Neural cell (in vitro differentiated cells): ENCODE data around the gene ADGB. TPM values are rescaled to one million over a fixed set of nuclear protein-coding genes. Genes with fewer than 3 reads are reported as not detected.

Experiments used
- H2AFZ ChIP-seq: fragments of 200-600, 300-800 bp; sonication (generic), shearing (Covaris generic); 2 replicates; pipeline ENCODE4 v1.6.0; 2014; ENCODE audit warnings: low read depth, mild to moderate bottlenecking, antibody characterized with exemption, low read length, moderate library complexity
- H3F3A ChIP-seq: fragments of 200-600 bp; shearing (Covaris generic); 2 replicates; pipeline ENCODE4 v1.6.1; 2016; ENCODE audit warnings: mild to moderate bottlenecking, moderate library complexity, mixed read lengths, antibody characterized with exemption, low read length; ENCODE audit not compliant: insufficient read depth, poor library complexity, severe bottlenecking
- H3K27ac ChIP-seq: fragments of 200-600, 300-800 bp; sonication (generic), shearing (Covaris generic); 2 replicates; pipeline ENCODE4 v1.5.1; 2014; ENCODE audit warnings: mild to moderate bottlenecking, low read length, moderate library complexity
- H3K27me3 ChIP-seq: fragments of 300-800, 200-600 bp; sonication (generic), shearing (Covaris generic); 2 replicates; pipeline ENCODE4 v1.6.0; 2014; ENCODE audit warnings: mild to moderate bottlenecking, low read depth, low read length, moderate library complexity; ENCODE audit not compliant: insufficient read depth
- H3K36me3 ChIP-seq: fragments of 300-800, 200-600 bp; sonication (generic), shearing (Covaris generic); 2 replicates; pipeline ENCODE4 v1.5.1; 2014; ENCODE audit warnings: mild to moderate bottlenecking, antibody characterized with exemption, low read length, moderate library complexity; ENCODE audit not compliant: insufficient read depth
- H3K4me2 ChIP-seq: fragments of 300-800, 200-600 bp; sonication (generic), shearing (Covaris generic); 2 replicates; pipeline ENCODE4 v1.6.0; 2014; ENCODE audit warnings: mild to moderate bottlenecking, low read length
- H3K4me3 ChIP-seq: fragments of 300-800, 200-600 bp; sonication (generic), shearing (Covaris generic); 2 replicates; pipeline ENCODE4 v1.5.1; 2014; ENCODE audit warnings: mild to moderate bottlenecking, low read length, moderate library complexity
- H3K79me2 ChIP-seq: fragments of 200-600 bp; shearing (Covaris generic); replicated peaks from 2 replicates; pipeline ENCODE4 v1.6.0; 2014; ENCODE audit warnings: mild to moderate bottlenecking, low read length, moderate library complexity; ENCODE audit not compliant: insufficient read depth
- H3K9ac ChIP-seq: fragments of 300-800, 200-600 bp; sonication (generic), shearing (Covaris generic); 2 replicates; pipeline ENCODE4 v1.6.1; 2016; ENCODE audit warnings: mild to moderate bottlenecking, low read length, mixed read lengths
- H3K9me2 ChIP-seq: fragments of 200-600 bp; shearing (Covaris generic); 2 replicates; pipeline ENCODE4 v1.6.1; 2016; ENCODE audit warnings: mild to moderate bottlenecking, low read length, mixed read lengths; ENCODE audit not compliant: insufficient read depth
- H3K9me3 ChIP-seq: fragments of 200-600, 300-800 bp; sonication (generic), shearing (Covaris generic); 2 replicates; pipeline ENCODE4 v1.6.1; 2016; ENCODE audit warnings: mild to moderate bottlenecking, mixed run types, low read length, moderate library complexity, mixed read lengths
- H4K20me1 ChIP-seq: fragments of 200-600 bp; shearing (Covaris generic); 2 replicates; pipeline ENCODE4 v1.6.1; 2016; ENCODE audit warnings: mild to moderate bottlenecking, mixed run types; ENCODE audit not compliant: insufficient read depth
- EP300 ChIP-seq: fragments of 450-650 bp; conservative IDR thresholded peaks from 2 replicates; pipeline ENCODE4 v1.6.1; 2014; ENCODE audit warnings: antibody characterized with exemption, mild to moderate bottlenecking, moderate library complexity; ENCODE audit not compliant: poor library complexity, severe bottlenecking
- EZH2 ChIP-seq: fragments of 200-600, 300-800 bp; shearing (Covaris generic), sonication (generic); IDR thresholded peaks from 2 replicates; pipeline ENCODE4 v1.6.1; 2014; ENCODE audit warnings: antibody characterized with exemption, low read length, borderline replicate concordance, mild to moderate bottlenecking; ENCODE audit not compliant: insufficient read depth, poor library complexity, severe bottlenecking
- MXI1 ChIP-seq: fragments of 450-650 bp; conservative IDR thresholded peaks from 2 replicates; pipeline ENCODE4 v1.6.1; 2014; ENCODE audit warnings: antibody characterized with exemption, mild to moderate bottlenecking; ENCODE audit not compliant: poor library complexity, severe bottlenecking
- POLR2AphosphoS5 ChIP-seq: IDR thresholded peaks from 2 replicates; pipeline ENCODE4 v1.6.1; 2012
- RAD21 ChIP-seq: fragments of 450-650 bp; conservative IDR thresholded peaks from 2 replicates; pipeline ENCODE4 v1.6.1; 2014; ENCODE audit warnings: antibody characterized with exemption, mild to moderate bottlenecking, moderate library complexity
- SMC3 ChIP-seq: fragments of 450-650 bp; conservative IDR thresholded peaks from 2 replicates; pipeline ENCODE4 v1.6.1; 2014; ENCODE audit warnings: antibody characterized with exemption, mild to moderate bottlenecking, moderate library complexity; ENCODE audit not compliant: poor library complexity
- TAF1 ChIP-seq: IDR thresholded peaks from 2 replicates; pipeline ENCODE4 v1.6.1; 2012; ENCODE audit warnings: low read depth
- polyA plus RNA-seq: library from polyadenylated mRNA; depleted of rRNA; stranded (reverse); fragments of >200 nt; gene quantifications from 2 replicates; pipeline ENCODE4 v1.2.3, GENCODE V29; 2014
- TF ChIP-seq, protein P1 (sequence below): IDR thresholded peaks from 2 replicates; pipeline ENCODE4 v1.6.1; 2012; ENCODE audit warnings: borderline replicate concordance
- TF ChIP-seq, protein P2 (sequence below): fragments of 450-650 bp; IDR thresholded peaks from 2 replicates; pipeline ENCODE4 v1.5.1; 2014; ENCODE audit warnings: antibody characterized with exemption, mild to moderate bottlenecking, moderate library complexity; ENCODE audit not compliant: poor library complexity, severe bottlenecking

Gene ADGB
- polyA plus RNA-seq, 1 donor from 2014 or later, result not detected

- TF ChIP-seq EP300 (no peak), EZH2 (no peak)
- TF ChIP-seq, protein P1, sequence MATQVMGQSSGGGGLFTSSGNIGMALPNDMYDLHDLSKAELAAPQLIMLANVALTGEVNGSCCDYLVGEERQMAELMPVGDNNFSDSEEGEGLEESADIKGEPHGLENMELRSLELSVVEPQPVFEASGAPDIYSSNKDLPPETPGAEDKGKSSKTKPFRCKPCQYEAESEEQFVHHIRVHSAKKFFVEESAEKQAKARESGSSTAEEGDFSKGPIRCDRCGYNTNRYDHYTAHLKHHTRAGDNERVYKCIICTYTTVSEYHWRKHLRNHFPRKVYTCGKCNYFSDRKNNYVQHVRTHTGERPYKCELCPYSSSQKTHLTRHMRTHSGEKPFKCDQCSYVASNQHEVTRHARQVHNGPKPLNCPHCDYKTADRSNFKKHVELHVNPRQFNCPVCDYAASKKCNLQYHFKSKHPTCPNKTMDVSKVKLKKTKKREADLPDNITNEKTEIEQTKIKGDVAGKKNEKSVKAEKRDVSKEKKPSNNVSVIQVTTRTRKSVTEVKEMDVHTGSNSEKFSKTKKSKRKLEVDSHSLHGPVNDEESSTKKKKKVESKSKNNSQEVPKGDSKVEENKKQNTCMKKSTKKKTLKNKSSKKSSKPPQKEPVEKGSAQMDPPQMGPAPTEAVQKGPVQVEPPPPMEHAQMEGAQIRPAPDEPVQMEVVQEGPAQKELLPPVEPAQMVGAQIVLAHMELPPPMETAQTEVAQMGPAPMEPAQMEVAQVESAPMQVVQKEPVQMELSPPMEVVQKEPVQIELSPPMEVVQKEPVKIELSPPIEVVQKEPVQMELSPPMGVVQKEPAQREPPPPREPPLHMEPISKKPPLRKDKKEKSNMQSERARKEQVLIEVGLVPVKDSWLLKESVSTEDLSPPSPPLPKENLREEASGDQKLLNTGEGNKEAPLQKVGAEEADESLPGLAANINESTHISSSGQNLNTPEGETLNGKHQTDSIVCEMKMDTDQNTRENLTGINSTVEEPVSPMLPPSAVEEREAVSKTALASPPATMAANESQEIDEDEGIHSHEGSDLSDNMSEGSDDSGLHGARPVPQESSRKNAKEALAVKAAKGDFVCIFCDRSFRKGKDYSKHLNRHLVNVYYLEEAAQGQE, result no peak
- Histone ChIP-seq H4K20me1 (no peaks in the 10 kb centered on the region), H2AFZ (no peak overlapping the region), H3K27ac (no peak overlapping the region), H3K27me3 (no peaks in the 10 kb centered on the region), H3K9ac (no peak overlapping the region), H3F3A (no peaks in the 10 kb centered on the region), H3K9me3 (no peaks in the 10 kb centered on the region), H3K79me2 (no peaks in the 10 kb centered on the region), H3K4me2 (no peak overlapping the region), H3K36me3 (no peaks in the 10 kb centered on the region), H3K9me2 (no peaks in the 10 kb centered on the region), H3K4me3 (no peak overlapping the region)
Measured at GRCh38 chr6:146673069-146673468, 74.3 kb downstream of the ADGB start.

- Histone ChIP-seq H3F3A (no peaks in the 10 kb centered on the region), H3K4me3 (no peak overlapping the region), H3K27me3 (no peaks in the 10 kb centered on the region), H2AFZ (no peak overlapping the region), H3K9ac (no peak overlapping the region), H3K9me2 (no peaks in the 10 kb centered on the region), H3K36me3 (no peaks in the 10 kb centered on the region), H3K79me2 (no peaks in the 10 kb centered on the region), H4K20me1 (no peaks in the 10 kb centered on the region), H3K27ac (no peak overlapping the region), H3K4me2 (no peak overlapping the region), H3K9me3 (no peaks in the 10 kb centered on the region)
- TF ChIP-seq, protein P2, sequence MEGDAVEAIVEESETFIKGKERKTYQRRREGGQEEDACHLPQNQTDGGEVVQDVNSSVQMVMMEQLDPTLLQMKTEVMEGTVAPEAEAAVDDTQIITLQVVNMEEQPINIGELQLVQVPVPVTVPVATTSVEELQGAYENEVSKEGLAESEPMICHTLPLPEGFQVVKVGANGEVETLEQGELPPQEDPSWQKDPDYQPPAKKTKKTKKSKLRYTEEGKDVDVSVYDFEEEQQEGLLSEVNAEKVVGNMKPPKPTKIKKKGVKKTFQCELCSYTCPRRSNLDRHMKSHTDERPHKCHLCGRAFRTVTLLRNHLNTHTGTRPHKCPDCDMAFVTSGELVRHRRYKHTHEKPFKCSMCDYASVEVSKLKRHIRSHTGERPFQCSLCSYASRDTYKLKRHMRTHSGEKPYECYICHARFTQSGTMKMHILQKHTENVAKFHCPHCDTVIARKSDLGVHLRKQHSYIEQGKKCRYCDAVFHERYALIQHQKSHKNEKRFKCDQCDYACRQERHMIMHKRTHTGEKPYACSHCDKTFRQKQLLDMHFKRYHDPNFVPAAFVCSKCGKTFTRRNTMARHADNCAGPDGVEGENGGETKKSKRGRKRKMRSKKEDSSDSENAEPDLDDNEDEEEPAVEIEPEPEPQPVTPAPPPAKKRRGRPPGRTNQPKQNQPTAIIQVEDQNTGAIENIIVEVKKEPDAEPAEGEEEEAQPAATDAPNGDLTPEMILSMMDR, result no peak
- TF ChIP-seq EP300 (no peak), RAD21 (no peak), POLR2AphosphoS5 (no peak), SMC3 (no peak), TAF1 (no peak), MXI1 (no peak), EZH2 (no peak)
- TF ChIP-seq, protein P1, result no peak
Measured at GRCh38 chr6:146679386-146679785, 80.6 kb downstream of the ADGB start.
